ENCODE data around the gene TMEM238. TPM values are rescaled to one million over a fixed set of nuclear protein-coding genes. Genes with fewer than 3 reads are reported as not detected.
"Not testable (repeated sequence)": the region's sequence is repeated elsewhere in the genome, so short reads cannot be mapped to it uniquely, and the experiment has no call there.

Gene TMEM238
- total and polyA plus RNA-seq, 10 of the 15 experiments (the other 5 are each of a cell fraction or from before 2014, with no cell fraction given) = 0.05 to 16.9 (median 0.58) TPM; not detected in 1

DNA sequence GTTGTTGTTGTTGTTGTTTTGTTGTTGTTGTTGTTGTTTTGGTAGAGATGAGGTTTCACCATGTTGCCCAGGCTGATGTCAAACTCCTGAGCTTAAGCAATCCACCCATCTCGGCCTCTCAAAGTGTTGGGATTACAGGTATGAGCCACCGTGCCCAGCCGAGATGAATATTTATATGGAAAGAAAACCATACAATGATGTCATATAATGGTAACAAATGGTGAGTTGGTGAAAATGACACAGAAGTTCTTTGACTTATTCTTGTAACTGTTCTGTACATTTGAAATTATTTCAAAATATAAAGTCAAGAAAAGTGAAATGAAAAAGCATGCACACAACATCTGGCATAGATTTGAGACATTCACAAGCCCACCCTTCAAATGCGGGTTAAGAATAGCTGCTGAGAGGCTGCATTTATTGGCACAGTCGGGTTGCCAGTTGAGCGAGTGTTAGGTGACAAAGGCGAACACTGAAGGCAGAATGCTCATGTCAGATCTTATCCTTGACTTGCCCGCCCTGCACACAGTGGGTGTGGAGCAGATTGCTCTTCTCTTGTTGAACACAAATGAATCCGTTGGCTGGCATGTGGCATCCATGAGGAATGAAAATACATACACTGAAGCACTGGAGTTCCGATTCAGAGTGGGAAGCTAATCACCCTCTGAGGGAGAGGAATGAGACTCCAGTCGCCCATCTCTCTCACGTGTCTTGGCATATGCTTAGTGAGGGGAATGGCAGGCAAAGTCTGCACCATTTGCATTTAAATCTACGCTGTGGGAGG is 39.3 kb upstream of the TMEM238 start (continued):
- no peak for TF ChIP-seq ASH2L (IDR thresholded peaks at IDR 0.05; ENCODE audit: borderline replicate concordance, low read depth)
- TF ChIP-seq ESRRA (IDR thresholded peaks at IDR 0.05; ENCODE audit: low read length) = no peak
- TF ChIP-seq JUNB (IDR thresholded peaks at IDR 0.05) = no peak
- no peak for TF ChIP-seq POLR2A (IDR thresholded peaks at IDR 0.05; ENCODE audit: low read depth, low read length)
- TF ChIP-seq HDGF (IDR thresholded peaks at IDR 0.05) = no peak

DNA sequence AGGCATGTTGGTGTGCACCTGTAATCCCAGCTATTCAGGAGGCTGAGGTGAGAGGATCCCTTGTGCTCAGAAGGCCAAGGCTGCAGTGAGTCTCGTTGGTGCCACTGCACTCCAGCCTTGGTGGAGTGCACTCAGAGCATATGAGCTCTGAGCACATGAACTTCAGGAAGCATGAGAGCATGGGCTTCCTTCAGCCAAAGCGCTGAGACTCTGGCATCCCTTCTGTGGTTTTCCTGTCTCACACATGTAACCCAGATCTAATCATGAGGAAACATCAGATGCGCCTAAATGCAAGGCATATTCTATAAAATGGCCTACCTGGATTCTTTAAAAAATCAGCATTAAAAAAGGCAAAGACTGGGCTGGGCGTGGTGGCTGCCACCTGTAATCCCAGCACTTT is 37.2 kb upstream of the TMEM238 start:
- in situ Hi-C loops (cut with MboI); intact Hi-C loops (cut with micrococcal nuclease; ENCODE audit: unreplicated experiment); DNase-seq (ENCODE audit: low read depth, low spot score); H3K9me3 ChIP-seq (replicated peaks; ENCODE audit: control insufficient read depth, insufficient read depth, low read length); H3K27me3 ChIP-seq (replicated peaks in 1 of 2; ENCODE audit: control insufficient read depth in 2 of 2, insufficient read depth in 2 of 2, low read length in 1 of 2); H2AFZ ChIP-seq (ENCODE audit: control insufficient read depth, low read depth, low read length); H3K79me2 ChIP-seq (ENCODE audit: control insufficient read depth, insufficient read depth, low read length); H3K4me3 ChIP-seq; H4K20me1 ChIP-seq (ENCODE audit: control insufficient read depth, insufficient read depth); H3K9ac ChIP-seq (ENCODE audit: control insufficient read depth, insufficient read depth, low read length); FAIRE-seq; RAD21 ChIA-PET (ENCODE audit: unreplicated experiment); H3K4me1 ChIP-seq (ENCODE audit: control insufficient read depth, insufficient read depth, low read length); POLR2A ChIA-PET; H3K27ac ChIP-seq (ENCODE audit: control insufficient read depth, insufficient read depth); H3K36me3 ChIP-seq (ENCODE audit: control insufficient read depth in 2 of 2, insufficient read depth in 2 of 2, low read length in 1 of 2); H3K4me2 ChIP-seq (ENCODE audit: control insufficient read depth, insufficient read depth); ATAC-seq; BruUV-seq (replicated peaks): not testable (repeated sequence)
- ChIA-PET CTCF (interaction anchor here (0.6 to 0.7 kb wide), 2 partner anchors 26 to 280 kb away, joined by 3 read pairs; no protein-coding TSS in a partner anchor), SMC1A (ENCODE audit: uncharacterized antibody, unreplicated experiment) (interaction anchor here (0.6 kb wide), 1 partner anchor 77 kb away, joined by 3 read pairs; no protein-coding TSS in a partner anchor)
- 8% methylated on average over 4 of the region's 4 CpGs for WGBS (ENCODE audit: insufficient coverage, insufficient replicate concordance, low lambda C conversion rate, missing lambda C conversion rate)
